ENCODE results near the gene SSU72.
"Not testable (repeated sequence)": the region's sequence is repeated elsewhere in the genome, so short reads cannot be mapped to it uniquely, and the experiment has no call there.

Gene SSU72

GRCh38 chr1:1596493-1597274 lies 22.0 kb upstream of the SSU72 start:
- H3K4me3 ChIP-seq (ENCODE audit: low read depth, low read length) = no peak overlapping the region

- not testable (repeated sequence) for H3K4me3 ChIP-seq (ENCODE audit: low read depth, low read length)
Observed at GRCh38 chr1:1595341-1595740, 20.7 kb upstream of the SSU72 start.

- H3K4me3 ChIP-seq (ENCODE audit: low read depth, low read length) = no peak overlapping the region
Observed at GRCh38 chr1:1594602-1595260, 20.1 kb upstream of the SSU72 start.

- no peak overlapping the region for H3K4me3 ChIP-seq (ENCODE audit: low read depth, low read length)
Observed at GRCh38 chr1:1593834-1594601, 19.4 kb upstream of the SSU72 start.

GRCh38 chr1:1591452-1591851 lies 16.8 kb upstream of the SSU72 start:
- no peak overlapping the region for H3K4me3 ChIP-seq (ENCODE audit: low read depth, low read length)

- H3K4me3 ChIP-seq (ENCODE audit: low read depth, low read length) = no peak overlapping the region
Observed at GRCh38 chr1:1583347-1584010, 8.8 kb upstream of the SSU72 start.

GRCh38 chr1:1582585-1583346 lies 8.1 kb upstream of the SSU72 start:
- no peak overlapping the region for H3K4me3 ChIP-seq (ENCODE audit: low read depth, low read length)

GRCh38 chr1:1578371-1578940 lies 3.8 kb upstream of the SSU72 start:
- no peak overlapping the region for H3K4me3 ChIP-seq (ENCODE audit: low read depth, low read length)

GRCh38 chr1:1577367-1578011 lies 2.8 kb upstream of the SSU72 start:
- no peak overlapping the region for H3K4me3 ChIP-seq (ENCODE audit: low read depth, low read length)

GRCh38 chr1:1573843-1574720 lies 581 bp downstream of the SSU72 start:
- H3K4me3 ChIP-seq (ENCODE audit: low read depth, low read length) = peak overlapping the region; percentile 94

GRCh38 chr1:1569341-1569740 lies 5.3 kb downstream of the SSU72 start:
- no peak overlapping the region for H3K4me3 ChIP-seq (ENCODE audit: low read depth, low read length)

- no peak overlapping the region for H3K4me3 ChIP-seq (ENCODE audit: low read depth, low read length)
Observed at GRCh38 chr1:1567891-1568291, 6.8 kb downstream of the SSU72 start.

GRCh38 chr1:1567152-1567875 lies 7.3 kb downstream of the SSU72 start:
- H3K4me3 ChIP-seq (ENCODE audit: low read depth, low read length) = no peak overlapping the region

- no peak overlapping the region for H3K4me3 ChIP-seq (ENCODE audit: low read depth, low read length)
Observed at GRCh38 chr1:1565340-1565739, 9.3 kb downstream of the SSU72 start.

GRCh38 chr1:1564268-1564667 lies 10.4 kb downstream of the SSU72 start:
- no peak overlapping the region for H3K4me3 ChIP-seq (ENCODE audit: low read depth, low read length)

GRCh38 chr1:1563688-1564087 lies 11.0 kb downstream of the SSU72 start:
- no peak overlapping the region for H3K4me3 ChIP-seq (ENCODE audit: low read depth, low read length)

GRCh38 chr1:1562556-1563195 lies 12.0 kb downstream of the SSU72 start:
- no peak overlapping the region for H3K4me3 ChIP-seq (ENCODE audit: low read depth, low read length)

All from iPS-11a (cell line).